ACHN (cell line): ENCODE measurements around the gene CGB8.
"Not testable (repeated sequence)": the region's sequence is repeated elsewhere in the genome, so short reads cannot be mapped to it uniquely, and the experiment has no call there.

ENCODE experiments used
- DNase-seq: peaks from one replicate; pipeline ENCODE4 v3.0.0-alpha.2; 2015
- in situ Hi-C: cut with HindIII; loops from 2 replicates; pipeline ENCODE4 v1.10.0; 2017; ENCODE audit warnings: low sequenced_read_pairs, low pct_ligation_motif_present, low pct_unique_long_range_greater_than_20kb

CGB8 gene

GRCh38 chr19:49038557-49039276 lies 10.2 kb downstream of the CGB8 start:
- DNase-seq, result peak; percentile 77
- in situ Hi-C loops, result not testable (repeated sequence)

- in situ Hi-C loops, DNase-seq: not testable (repeated sequence)
Measured at GRCh38 chr19:49038111-49038510, 10.8 kb downstream of the CGB8 start.

GRCh38 chr19:49036815-49037214 lies 12.1 kb downstream of the CGB8 start, which contains the start of gene CGB1:
CGB1 (minus strand) TSS chr19:49036895; CDS start chr19:49036711, 184 bp downstream.
- peak; percentile 19 for DNase-seq
- in situ Hi-C loops, result not testable (repeated sequence)

GRCh38 chr19:49031642-49032301 lies 17.1 kb downstream of the CGB8 start, which contains the start of gene CGB2:
CGB2 (plus strand) TSS chr19:49031890; CDS start chr19:49032096, 206 bp downstream.
- in situ Hi-C loops, DNase-seq: not testable (repeated sequence)

- in situ Hi-C loops, DNase-seq: not testable (repeated sequence)
Measured at GRCh38 chr19:49030323-49030722, 18.6 kb downstream of the CGB8 start.

- in situ Hi-C loops, result not testable (repeated sequence)
- DNase-seq, result peak; percentile 14
Measured at GRCh38 chr19:49029749-49030148, 19.2 kb downstream of the CGB8 start.

- DNase-seq, in situ Hi-C loops: not testable (repeated sequence)
Measured at GRCh38 chr19:49028686-49029085, 20.2 kb downstream of the CGB8 start.

- DNase-seq, in situ Hi-C loops: not testable (repeated sequence)
Measured at GRCh38 chr19:49025599-49025998, 23.3 kb downstream of the CGB8 start.

- DNase-seq, in situ Hi-C loops: not testable (repeated sequence)
Measured at GRCh38 chr19:49025088-49025487, 23.8 kb downstream of the CGB8 start.

GRCh38 chr19:49024233-49024632 lies 24.7 kb downstream of the CGB8 start, which contains the start of gene CGB3:
CGB3 (minus strand) TSS chr19:49024333; CDS start chr19:49023971, 362 bp downstream.
- in situ Hi-C loops, DNase-seq: not testable (repeated sequence)

GRCh38 chr19:49022116-49022515 lies 26.8 kb downstream of the CGB8 start:
- DNase-seq, result no peak
- in situ Hi-C loops, result no loop called here

- in situ Hi-C loops, result no loop called here
- DNase-seq, result peak; percentile 18
Measured at GRCh38 chr19:49020931-49021895, 27.7 kb downstream of the CGB8 start.

- DNase-seq, result no peak
Measured at GRCh38 chr19:49020342-49020741, 28.6 kb downstream of the CGB8 start.

GRCh38 chr19:49019242-49019932 lies 29.5 kb downstream of the CGB8 start:
- peak; percentile 77 for DNase-seq
- in situ Hi-C loops, result no loop called here

More at GRCh38 chr19:49020342-49020741, 28.6 kb downstream of the CGB8 start:
- in situ Hi-C loops, result no loop called here

- DNase-seq, result peak; percentile 16
- in situ Hi-C loops, result not testable (repeated sequence)
Measured at GRCh38 chr19:49018388-49019241, 30.3 kb downstream of the CGB8 start.

GRCh38 chr19:49017666-49018351 lies 31.1 kb downstream of the CGB8 start:
- in situ Hi-C loops, result no loop called here
- peak; percentile 63 for DNase-seq
